H1 (cell line): ENCODE data around the gene TRHDE. TPM values are rescaled to one million over a fixed set of nuclear protein-coding genes. Genes with fewer than 3 reads are reported as not detected.
"Not testable (repeated sequence)": the region's sequence is repeated elsewhere in the genome, so short reads cannot be mapped to it uniquely, and the experiment has no call there.

Source experiments
- CTCF ChIA-PET: fragments of 300-600 bp; sonication (Branson Sonifier 250); formaldehyde crosslinking; loops from one replicate; lab custom pipeline; 2021; ENCODE audit not compliant: partially characterized antibody; lab: Charles Lee
- POLR2A ChIA-PET: fragments of 300-600 bp; sonication (Branson Sonifier 250); formaldehyde crosslinking; loops from one replicate; lab custom pipeline; 2021; ENCODE audit warnings: inconsistent platforms; ENCODE audit not compliant: partially characterized antibody; lab: Charles Lee
- DNase-seq, 2 experiments: peaks; one replicate each; pipeline versions ENCODE4 v3.0.0 to v3.0.0-alpha.2; 2010 to 2022; ENCODE audit warnings: low spot score in 2 of 2, low read depth in 1 of 2, mixed read lengths in 1 of 2
- FAIRE-seq: peaks from 2 replicates; lab custom pipeline; 2011; peaks lifted over from hg19 to GRCh38; lab: Jason Lieb, UNC
- H2AFZ ChIP-seq: 2 replicates; pipeline ENCODE4 v1.8.1; 2012; ENCODE audit warnings: low read length, inconsistent platforms
- H2AK5ac ChIP-seq: 2 replicates; pipeline ENCODE4 v1.6.1; 2013; ENCODE audit warnings: low read depth, low read length
- H2BK120ac ChIP-seq: replicated peaks from 2 replicates; pipeline ENCODE3; 2013; ENCODE audit warnings: low read depth, low read length, inconsistent platforms
- H2BK12ac ChIP-seq: 2 replicates; pipeline ENCODE4 v1.6.1; 2013; ENCODE audit warnings: low read depth, low read length
- H2BK15ac ChIP-seq: 2 replicates; pipeline ENCODE4 v1.6.1; 2013; ENCODE audit warnings: low read length
- H2BK20ac ChIP-seq: 2 replicates; pipeline ENCODE4 v1.6.1; 2013; ENCODE audit warnings: low read length
- H2BK5ac ChIP-seq: 2 replicates; pipeline ENCODE4 v1.6.1; 2013; ENCODE audit warnings: low read depth, low read length
- H3K14ac ChIP-seq: 2 replicates; pipeline ENCODE4 v1.6.1; 2013; ENCODE audit warnings: inconsistent platforms; ENCODE audit not compliant: insufficient read length
- H3K18ac ChIP-seq: 2 replicates; pipeline ENCODE4 v1.6.1; 2013; ENCODE audit warnings: low read length; ENCODE audit errors: extremely low read depth
- H3K23ac ChIP-seq: 2 replicates; pipeline ENCODE4 v1.6.1; 2013; ENCODE audit warnings: inconsistent platforms; ENCODE audit not compliant: insufficient read length
- H3K23me2 ChIP-seq: 2 replicates; pipeline ENCODE4 v1.6.1; 2013; ENCODE audit warnings: low read depth, low read length
- H3K27ac ChIP-seq: 2 replicates; pipeline ENCODE4 v1.6.1; 2011; ENCODE audit warnings: low read depth, low read length, inconsistent platforms
- H3K27me3 ChIP-seq, 4 experiments: replicated peaks in 1 of 4; 1 replicate in 1 of 4; 2 replicates in 3 of 4; pipeline versions ENCODE4 v1.6.1 to v1.8.1; 2011 to 2013; ENCODE audit warnings: low read length in 3 of 4, mild to moderate bottlenecking in 3 of 4, inconsistent platforms in 2 of 4, mixed read lengths in 2 of 4, moderate library complexity in 1 of 4; ENCODE audit not compliant: control insufficient read depth in 3 of 4, insufficient read depth in 3 of 4; ENCODE audit errors: extremely low read depth in 1 of 4
- H3K36me3 ChIP-seq, 4 experiments: 2 replicates each; pipeline versions ENCODE4 v1.6.1 to v1.8.1; 2011 to 2013; ENCODE audit warnings: mild to moderate bottlenecking in 4 of 4, low read length in 3 of 4, moderate library complexity in 2 of 4, control low read depth in 1 of 4, inconsistent platforms in 1 of 4; ENCODE audit not compliant: insufficient read depth in 4 of 4, control insufficient read depth in 2 of 4
- H3K4ac ChIP-seq: replicated peaks from 2 replicates; pipeline ENCODE3; 2013; ENCODE audit warnings: low read length, low read depth, mixed read lengths, inconsistent platforms; ENCODE audit not compliant: insufficient read length
- H3K4me1 ChIP-seq, 4 experiments: replicated peaks in 1 of 4; 1 replicate in 1 of 4; 2 replicates in 3 of 4; pipeline versions ENCODE4 v1.6.1 to v1.8.1; 2011 to 2013; ENCODE audit warnings: low read length in 3 of 4, inconsistent platforms in 2 of 4, mixed read lengths in 1 of 4; ENCODE audit not compliant: insufficient read depth in 4 of 4, control insufficient read depth in 3 of 4
- H3K4me2 ChIP-seq, 2 experiments: 2 replicates each; pipeline versions ENCODE4 v1.6.1 to v1.8.1; 2011 to 2013; ENCODE audit warnings: low read depth in 2 of 2, low read length in 2 of 2, control low read depth in 1 of 2, inconsistent platforms in 1 of 2, mild to moderate bottlenecking in 1 of 2; ENCODE audit not compliant: insufficient read depth in 1 of 2
- H3K4me3 ChIP-seq, 4 experiments: fragments of 200-600, 300-600 bp in 1 of 4; sonication (generic), shearing (Covaris generic), sonication (Bioruptor Twin) in 1 of 4; 2 replicates each; pipeline versions ENCODE4 v1.5.1 to v1.8.1; 2011 to 2016; ENCODE audit warnings: low read length in 4 of 4, low read depth in 3 of 4, control low read depth in 2 of 4, inconsistent platforms in 2 of 4, mild to moderate bottlenecking in 2 of 4, mixed read lengths in 1 of 4, moderate library complexity in 1 of 4; ENCODE audit not compliant: insufficient read depth in 2 of 4; ENCODE audit errors: extremely low read depth in 1 of 4
- H3K56ac ChIP-seq: replicated peaks from 2 replicates; pipeline ENCODE3; 2013; ENCODE audit warnings: low read depth, mild to moderate bottlenecking, mixed read lengths, low read length, inconsistent platforms; ENCODE audit not compliant: insufficient read length
- H3K79me1 ChIP-seq: 2 replicates; pipeline ENCODE4 v1.6.1; 2013; ENCODE audit warnings: low read depth, low read length, control low read depth
- H3K79me2 ChIP-seq, 2 experiments: 2 replicates each; pipeline versions ENCODE4 v1.6.1 to v1.8.1; 2012 to 2013; ENCODE audit warnings: low read length in 2 of 2, mild to moderate bottlenecking in 2 of 2, inconsistent platforms in 1 of 2; ENCODE audit not compliant: insufficient read depth in 2 of 2, control insufficient read depth in 1 of 2
- H3K9ac ChIP-seq, 4 experiments: replicated peaks in 1 of 4; 1 replicate in 1 of 4; 2 replicates in 3 of 4; pipeline versions ENCODE4 v1.6.1 to v1.8.1; 2011 to 2013; ENCODE audit warnings: low read depth in 3 of 4, low read length in 3 of 4, control low read depth in 2 of 4, mild to moderate bottlenecking in 2 of 4, moderate library complexity in 2 of 4, inconsistent platforms in 1 of 4; ENCODE audit errors: extremely low read depth in 1 of 4
- H3K9me3 ChIP-seq, 2 experiments: 2 replicates each; pipeline versions ENCODE4 v1.6.1 to v1.8.1; 2012 to 2013; ENCODE audit warnings: mild to moderate bottlenecking in 2 of 2, moderate library complexity in 2 of 2, control low read depth in 1 of 2, inconsistent platforms in 1 of 2, low read depth in 1 of 2, low read length in 1 of 2, mixed read lengths in 1 of 2; ENCODE audit not compliant: insufficient read depth in 2 of 2
- H4K20me1 ChIP-seq, 2 experiments: replicated peaks in 1 of 2; 2 replicates each; pipeline versions ENCODE3 to v1.8.1; 2011 to 2013; ENCODE audit warnings: inconsistent platforms in 2 of 2, low read length in 2 of 2, mild to moderate bottlenecking in 1 of 2; ENCODE audit not compliant: insufficient read depth in 2 of 2, control insufficient read depth in 1 of 2
- H4K5ac ChIP-seq: 2 replicates; pipeline ENCODE4 v1.6.1; 2013; ENCODE audit warnings: low read length, low read depth, mixed read lengths, inconsistent platforms; ENCODE audit not compliant: insufficient read length
- H4K8ac ChIP-seq: 2 replicates; pipeline ENCODE4 v1.8.0; 2013; ENCODE audit warnings: mild to moderate bottlenecking, moderate library complexity, low read length, inconsistent platforms; ENCODE audit not compliant: insufficient read depth; ENCODE audit errors: extremely low read depth
- H4K91ac ChIP-seq: replicated peaks from 2 replicates; pipeline ENCODE3; 2013; ENCODE audit warnings: low read length, mixed read lengths, inconsistent platforms; ENCODE audit not compliant: insufficient read length
- WGBS, 2 experiments: shearing (Covaris generic) in 1 of 2; methylation state at CpG; one replicate each; pipeline versions ENCODE4 v1.1.6 to v1.1.7; 2013 to 2015; ENCODE audit warnings: low lambda C conversion rate in 2 of 2, mixed read lengths in 2 of 2, inconsistent platforms in 1 of 2, low coverage in 1 of 2, missing lambda C conversion rate in 1 of 2; ENCODE audit not compliant: insufficient replicate concordance in 2 of 2, insufficient coverage in 1 of 2, insufficient read length in 1 of 2; ENCODE audit errors: extremely low coverage in 1 of 2, missing lambda C conversion rate in 1 of 2; 5-methylcytosine and 5-hydroxymethylcytosine counted together
- polyA plus RNA-seq, 7 experiments: library from polyadenylated mRNA; depleted of rRNA in 3 of 7; stranded (reverse) in 5 of 7; unstranded in 2 of 7; fragments of >200 nt in 5 of 7; fragments of 200-250 nt in 2 of 7; gene quantifications; 1 replicate in 5 of 7; 2 replicates in 1 of 7; 4 replicates in 1 of 7; pipeline versions ENCODE4 v1.2.1 to v1.2.3, GENCODE V29; 2011 to 2013; ENCODE audit warnings: missing spikeins in 2 of 7, mixed read lengths in 2 of 7
- total RNA-seq: library from RNA; stranded (reverse); fragmentation: NEBNext Ultra II Directional; extraction: Animal tissue kit (Norgen Biotek cat#: 25700); gene quantifications from 2 replicates; pipeline ENCODE4 v1.2.1, GENCODE V29; 2021

The TRHDE gene
- total and polyA plus RNA-seq, 2 of the 8 experiments (the other 6 are each of a cell fraction or from before 2014, with no cell fraction given) = 1.3 to 5.0 TPM

GRCh38 chr12:72660174-72660573, 388.0 kb downstream of the TRHDE start:
- H4K20me1 ChIP-seq, H3K4me1 ChIP-seq, POLR2A ChIA-PET, H2AFZ ChIP-seq, H3K9ac ChIP-seq, CTCF ChIA-PET, H3K4me3 ChIP-seq, H4K5ac ChIP-seq, H2BK15ac ChIP-seq, H3K79me1 ChIP-seq, H2BK120ac ChIP-seq, FAIRE-seq, H3K4me2 ChIP-seq, H3K9me3 ChIP-seq, H3K27me3 ChIP-seq, H2BK20ac ChIP-seq, H2BK5ac ChIP-seq, DNase-seq, H3K23ac ChIP-seq, H3K79me2 ChIP-seq, H3K4ac ChIP-seq, H4K8ac ChIP-seq, H2BK12ac ChIP-seq, H3K23me2 ChIP-seq, H4K91ac ChIP-seq, H3K36me3 ChIP-seq, H2AK5ac ChIP-seq, H3K18ac ChIP-seq, H3K27ac ChIP-seq, H3K56ac ChIP-seq, H3K14ac ChIP-seq: not testable (repeated sequence)
- WGBS, 2 experiments = 98% methylated on average over 7 of the region's 7 CpGs; no CpG with 5 or more reads in 1 of the 2 experiments
